T47D (cell line): ENCODE results near the gene SEC31B.

ENCODE experiments used
- DNase-seq, 2 experiments: peaks; one replicate each; pipeline versions ENCODE4 v3.0.0 to v3.0.0-alpha.2; 2011 to 2012; ENCODE audit warnings: low read depth in 1 of 2, low spot score in 1 of 2
- JUND ChIP-seq: IDR thresholded peaks from 2 replicates; pipeline ENCODE4 v1.6.1; 2012; ENCODE audit warnings: low read depth
- in situ Hi-C: cut with HindIII; loops from 2 replicates; pipeline ENCODE4 v1.10.0; 2016; ENCODE audit warnings: low sequenced_read_pairs, low pct_unique_long_range_greater_than_20kb

SEC31B gene

DNA sequence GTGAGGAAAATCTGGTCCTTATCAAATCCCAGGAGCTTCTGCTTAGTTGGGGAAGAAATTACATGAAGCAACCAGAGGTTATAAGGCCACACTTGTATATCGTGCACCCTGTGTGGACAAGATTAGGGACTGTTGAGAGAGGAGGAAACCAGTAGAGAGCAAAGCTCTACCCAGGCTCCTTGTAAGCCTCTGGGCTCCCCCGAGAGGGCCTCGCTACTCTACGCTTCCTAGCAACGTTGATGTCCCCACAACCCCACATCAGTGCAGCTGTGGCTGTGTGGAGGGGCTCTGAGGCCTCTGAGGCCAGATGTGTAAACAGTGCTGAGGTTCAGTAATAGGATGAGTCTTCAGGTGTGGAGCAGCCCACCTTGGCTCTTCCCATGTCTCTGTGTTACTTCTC lies 32.1 kb upstream of the SEC31B start:
- no peak for DNase-seq
- in situ Hi-C loops = no loop called here
- no peak for TF ChIP-seq JUND

DNA sequence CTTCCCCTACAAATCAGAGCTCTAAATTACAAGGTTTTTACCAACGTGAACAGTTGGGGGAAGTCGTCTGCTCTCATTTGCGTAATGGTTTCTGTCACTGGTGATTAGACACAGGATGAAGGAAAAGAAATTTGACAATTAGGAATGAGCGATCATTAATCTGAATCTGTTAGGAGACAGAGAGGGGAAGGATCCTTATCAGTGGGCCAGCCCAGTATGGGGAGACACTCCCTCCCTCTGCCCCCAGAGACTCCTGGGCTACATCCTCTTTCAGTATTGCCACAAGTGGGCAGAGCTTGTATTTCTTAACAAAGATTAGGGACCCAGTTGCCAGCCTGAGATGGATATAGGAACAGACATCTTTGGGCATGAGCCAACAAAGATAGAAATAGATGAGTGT lies 31.5 kb upstream of the SEC31B start:
- TF ChIP-seq JUND = no peak
- in situ Hi-C loops = no loop called here
- DNase-seq = no peak

DNA sequence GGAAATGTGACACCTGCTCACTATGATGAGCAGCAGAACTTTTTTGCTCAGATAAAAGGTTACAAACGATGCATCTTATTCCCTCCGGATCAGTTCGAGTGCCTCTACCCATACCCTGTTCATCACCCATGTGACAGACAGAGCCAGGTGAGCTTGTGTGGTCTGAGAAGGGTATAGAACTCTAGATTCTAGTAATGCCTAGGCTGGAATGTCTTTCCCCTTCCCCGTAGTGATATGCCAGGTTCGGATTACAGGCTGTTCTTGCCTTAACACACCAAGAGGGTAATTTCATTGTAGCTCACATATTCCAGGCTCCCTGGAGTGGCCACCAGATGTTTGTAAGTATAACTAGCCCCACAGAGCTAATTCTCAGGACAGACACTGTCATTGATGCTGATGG lies 25.3 kb upstream of the SEC31B start:
- in situ Hi-C loops = no loop called here
- DNase-seq = no peak
- TF ChIP-seq JUND = no peak

DNA sequence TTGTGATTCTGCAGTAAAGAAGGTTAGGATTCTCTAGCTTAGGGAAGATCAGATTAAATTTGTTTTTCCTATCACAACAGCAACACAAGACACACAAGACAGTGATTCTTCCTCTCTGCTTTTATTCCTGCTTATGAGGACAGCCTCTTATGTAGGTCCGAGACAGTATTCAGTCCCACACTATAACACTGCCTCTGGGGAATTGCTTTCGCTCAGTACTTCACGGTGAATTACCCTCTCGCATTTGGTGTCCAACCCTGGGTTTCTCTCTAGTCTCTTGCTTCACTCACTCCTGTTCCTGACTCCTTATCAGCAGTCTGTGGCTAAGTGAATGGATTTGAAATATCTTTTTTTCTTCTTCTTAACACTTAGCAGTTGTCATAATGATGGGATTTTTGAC lies 17.8 kb upstream of the SEC31B start:
- TF ChIP-seq JUND = no peak
- in situ Hi-C loops = no loop called here
- DNase-seq = no peak

DNA sequence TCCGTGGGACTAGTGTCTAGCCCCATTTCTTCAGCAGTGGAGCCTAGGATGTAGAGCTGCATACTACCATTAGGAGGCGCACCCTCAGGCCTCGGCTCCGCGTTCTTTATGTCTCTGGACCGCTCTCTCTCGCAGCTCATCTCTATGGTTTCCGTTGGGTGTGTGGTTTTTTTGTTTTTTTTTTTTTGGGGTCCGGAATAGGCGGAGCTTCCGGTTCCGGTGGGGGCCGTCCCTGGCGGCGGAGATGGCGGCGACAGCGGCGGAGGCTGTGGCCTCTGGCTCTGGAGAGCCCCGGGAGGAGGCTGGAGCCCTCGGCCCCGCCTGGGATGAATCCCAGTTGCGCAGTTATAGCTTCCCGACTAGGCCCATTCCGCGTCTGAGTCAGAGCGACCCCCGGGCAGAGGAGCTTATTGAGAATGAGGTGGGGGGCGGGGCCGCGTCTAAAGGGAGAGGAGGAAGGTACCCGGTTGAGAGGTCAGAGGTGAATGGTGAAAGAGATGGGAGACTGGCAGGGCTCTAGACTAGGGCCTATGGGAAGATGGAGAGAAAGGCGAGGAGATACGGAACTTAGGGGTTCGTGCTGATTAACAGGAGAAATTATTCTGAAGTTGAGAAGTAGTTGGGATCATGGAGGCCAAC lies 16.2 kb upstream of the SEC31B start, which contains the start of gene HIF1AN:
Gene HIF1AN, plus strand, starts transcription at position 229 of the 639 bp plus-strand sequence. Its CDS starts 16 bp downstream, at position 245.
- in situ Hi-C loops = no loop called here
- peak; percentile 95 to 98 for DNase-seq
- TF ChIP-seq JUND = no peak

DNA sequence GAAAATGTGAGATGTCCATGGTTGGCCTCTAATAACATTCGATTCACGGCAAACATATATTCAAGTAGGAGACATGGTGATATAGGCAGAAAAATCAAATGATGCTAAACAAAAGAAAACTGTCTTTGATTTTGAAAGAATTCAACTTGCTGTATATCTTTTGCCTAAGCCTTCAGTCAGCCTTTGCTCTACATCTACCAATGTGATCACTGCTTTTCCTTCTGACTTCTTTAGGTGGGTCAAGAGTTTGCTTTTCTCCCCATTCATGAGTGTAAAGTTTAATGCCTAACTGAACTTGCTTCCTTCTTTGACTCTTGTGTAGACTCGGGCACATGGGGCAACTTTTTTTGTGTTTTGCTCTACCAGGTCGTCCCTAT lies 15.7 kb upstream of the SEC31B start:
- no peak for TF ChIP-seq JUND
- no peak for DNase-seq
- in situ Hi-C loops = no loop called here

DNA sequence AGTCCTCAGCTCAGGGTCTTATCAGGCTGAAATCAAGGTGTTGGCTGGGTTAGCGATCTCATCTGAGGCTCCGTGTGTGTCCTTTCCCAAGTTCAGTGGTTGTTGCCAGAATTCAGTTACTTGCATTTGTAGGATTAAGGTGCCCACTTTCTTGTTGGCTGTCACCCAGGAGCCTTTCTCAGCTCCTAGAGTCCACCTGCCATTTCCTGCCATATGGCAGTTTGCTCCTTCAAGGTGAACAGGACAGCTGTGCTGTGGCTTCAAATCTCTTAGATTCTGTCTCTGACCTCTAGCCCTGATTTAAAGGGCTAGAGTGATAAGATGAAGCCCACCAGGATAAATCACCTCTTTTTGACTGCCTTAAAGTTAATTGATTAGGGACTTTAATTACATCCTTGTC lies 15.1 kb upstream of the SEC31B start:
- in situ Hi-C loops = no loop called here
- no peak for TF ChIP-seq JUND
- DNase-seq = no peak

DNA sequence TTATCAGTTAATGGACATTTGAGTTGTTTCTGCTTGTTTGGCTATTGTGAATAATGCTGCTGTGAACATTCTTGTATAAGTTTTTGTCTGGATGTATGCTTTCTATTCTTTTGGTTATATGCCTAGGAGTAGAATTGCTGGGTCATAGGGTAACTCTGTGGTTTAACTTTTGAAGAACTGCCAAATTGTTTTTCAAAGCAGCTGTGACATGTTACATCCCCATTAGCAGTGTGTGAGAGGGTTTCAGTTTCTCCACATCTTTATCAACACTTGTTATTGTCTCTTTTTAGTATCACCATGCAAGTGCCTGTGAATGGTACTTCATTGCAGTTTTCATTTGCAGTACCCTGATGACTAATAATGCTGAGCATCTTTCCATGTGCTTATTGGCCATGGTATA lies 12.1 kb upstream of the SEC31B start:
- in situ Hi-C loops = no loop called here
- no peak for DNase-seq
- TF ChIP-seq JUND = no peak

DNA sequence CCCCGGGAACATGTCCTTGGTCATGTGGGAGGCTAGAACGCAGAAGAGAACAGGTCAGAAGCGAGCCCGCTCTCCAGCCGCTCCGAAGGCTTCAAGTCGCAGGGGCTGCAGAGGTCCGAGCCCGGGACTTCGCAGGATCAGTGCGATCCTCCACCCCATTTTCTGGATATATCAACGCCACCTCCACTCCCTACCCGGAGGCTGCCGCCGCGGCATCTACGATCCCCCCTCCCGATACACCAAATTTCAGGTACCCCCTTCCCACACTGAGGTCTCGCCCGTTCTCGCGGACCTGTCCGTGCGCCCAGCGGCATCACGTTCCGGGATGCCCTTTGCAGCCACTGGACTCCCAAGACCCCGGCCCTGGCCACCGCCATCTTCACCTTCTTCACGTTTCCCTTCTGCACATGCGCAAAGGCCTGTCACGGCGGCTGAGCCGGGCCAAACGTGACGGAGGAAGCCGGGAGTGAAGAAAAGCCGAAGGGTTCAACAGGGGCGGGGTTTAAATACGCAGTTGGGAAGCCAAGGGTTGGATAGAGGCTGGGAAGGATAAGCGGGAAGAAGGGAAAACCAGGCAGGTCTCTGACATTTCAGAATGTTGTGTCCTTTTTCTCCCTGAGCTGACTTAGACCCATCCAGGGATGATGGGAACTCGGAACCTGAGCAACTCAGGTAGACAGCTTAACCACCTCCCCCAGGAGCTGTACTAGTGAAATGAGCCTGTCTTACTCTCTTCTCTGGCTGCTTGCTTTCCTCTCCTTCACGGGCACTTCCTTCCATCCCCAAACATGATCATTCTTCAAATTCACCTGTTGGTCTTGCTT lies 10.0 kb upstream of the SEC31B start, which contains the start of gene NDUFB8:
Gene NDUFB8, minus strand, starts transcription at position 397 of the 824 bp plus-strand sequence. Its CDS starts 20 bp downstream, at position 377.
- in situ Hi-C loops = no loop called here
- DNase-seq = peak; percentile 87 to 94
- no peak for TF ChIP-seq JUND

DNA sequence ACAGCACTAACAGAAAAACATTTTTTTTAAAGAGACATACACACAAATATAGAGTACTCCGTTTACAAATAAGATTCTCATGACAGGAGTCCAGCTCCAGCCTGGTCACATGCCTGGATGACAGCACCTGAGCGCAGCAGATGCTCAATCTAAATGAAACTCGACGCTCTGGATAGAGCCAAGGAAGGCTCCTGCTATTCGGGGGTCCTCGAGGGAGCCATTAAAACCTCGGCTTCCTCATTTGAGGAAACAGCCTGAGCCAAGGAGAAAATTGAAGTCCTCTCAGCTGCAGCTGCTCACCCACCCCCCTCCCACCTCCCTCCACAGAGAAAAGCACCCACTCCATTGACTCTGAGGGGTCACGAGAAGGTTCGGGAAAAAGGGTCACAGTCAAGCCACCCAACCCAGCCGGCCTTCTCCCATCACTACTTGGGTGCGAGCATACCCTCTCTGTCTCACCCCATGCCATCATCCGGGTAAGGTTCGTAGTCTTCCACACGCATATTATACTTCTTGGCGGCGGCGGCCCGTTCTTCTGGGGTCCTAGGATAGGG lies 9.3 kb upstream of the SEC31B start:
- TF ChIP-seq JUND = no peak
- in situ Hi-C loops = no loop called here
- no peak for DNase-seq

DNA sequence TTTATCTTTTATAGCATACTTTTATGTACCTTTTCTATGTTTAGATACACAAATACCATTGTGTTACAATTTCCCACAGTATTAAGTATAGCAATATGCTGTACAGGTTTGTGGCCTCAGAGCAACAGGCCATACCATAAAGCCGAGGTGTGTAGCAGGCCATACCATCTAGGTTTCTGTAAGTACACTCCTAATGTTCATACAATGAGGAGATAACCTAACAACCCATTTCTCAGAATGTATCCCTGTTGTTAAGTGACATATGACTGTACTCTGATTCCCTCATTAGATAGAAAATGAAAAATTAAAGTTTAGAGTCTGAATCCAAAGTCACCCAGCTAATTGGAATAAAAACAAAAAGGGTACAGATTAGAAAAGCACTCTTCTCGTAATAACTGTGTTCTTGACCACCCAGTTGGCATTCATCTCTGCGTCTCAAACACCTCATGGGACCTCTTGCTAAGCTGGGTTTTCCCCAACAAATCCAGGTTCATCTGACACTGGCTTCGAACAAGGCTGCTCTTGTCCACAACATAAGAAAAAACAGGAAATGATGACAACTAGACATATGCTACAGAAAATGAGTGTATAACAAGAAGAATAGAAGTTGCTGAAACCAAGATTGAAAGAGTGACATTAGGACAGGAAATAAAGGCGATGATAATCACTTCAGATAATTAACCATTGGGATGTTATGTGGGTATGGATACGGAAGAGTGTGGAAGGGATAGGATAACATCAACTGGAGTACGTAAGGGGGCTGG lies 8.6 kb upstream of the SEC31B start:
- DNase-seq = no peak
- no peak for TF ChIP-seq JUND
- in situ Hi-C loops = no loop called here

DNA sequence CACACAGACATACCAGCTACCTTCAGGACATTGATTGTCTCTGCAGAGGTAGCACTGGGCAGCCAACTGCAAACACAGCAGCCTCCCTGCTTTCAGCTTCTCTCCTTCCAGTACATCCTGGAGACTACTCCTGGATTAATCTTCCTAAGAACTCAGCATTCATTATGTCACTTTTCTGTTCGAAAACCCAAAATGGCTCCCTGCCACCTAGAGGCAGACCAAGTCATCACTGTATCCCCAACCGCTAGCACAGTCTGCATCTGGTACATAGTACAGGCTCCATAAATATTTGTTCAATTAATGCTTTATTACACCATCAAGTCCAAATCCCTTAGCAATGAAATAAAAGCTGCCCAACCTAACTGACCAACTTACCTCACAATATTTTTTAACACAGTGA lies 5.0 kb upstream of the SEC31B start:
- no peak for DNase-seq
- in situ Hi-C loops = no loop called here
- TF ChIP-seq JUND = no peak
